ENCODE measurements around the gene RETREG2. TPM values are rescaled to one million over a fixed set of nuclear protein-coding genes. Genes with fewer than 3 reads are reported as not detected.

The RETREG2 gene
- total and polyA plus RNA-seq, 7 donors = 36.6 to 81.3 (median 43.5) TPM

DNA sequence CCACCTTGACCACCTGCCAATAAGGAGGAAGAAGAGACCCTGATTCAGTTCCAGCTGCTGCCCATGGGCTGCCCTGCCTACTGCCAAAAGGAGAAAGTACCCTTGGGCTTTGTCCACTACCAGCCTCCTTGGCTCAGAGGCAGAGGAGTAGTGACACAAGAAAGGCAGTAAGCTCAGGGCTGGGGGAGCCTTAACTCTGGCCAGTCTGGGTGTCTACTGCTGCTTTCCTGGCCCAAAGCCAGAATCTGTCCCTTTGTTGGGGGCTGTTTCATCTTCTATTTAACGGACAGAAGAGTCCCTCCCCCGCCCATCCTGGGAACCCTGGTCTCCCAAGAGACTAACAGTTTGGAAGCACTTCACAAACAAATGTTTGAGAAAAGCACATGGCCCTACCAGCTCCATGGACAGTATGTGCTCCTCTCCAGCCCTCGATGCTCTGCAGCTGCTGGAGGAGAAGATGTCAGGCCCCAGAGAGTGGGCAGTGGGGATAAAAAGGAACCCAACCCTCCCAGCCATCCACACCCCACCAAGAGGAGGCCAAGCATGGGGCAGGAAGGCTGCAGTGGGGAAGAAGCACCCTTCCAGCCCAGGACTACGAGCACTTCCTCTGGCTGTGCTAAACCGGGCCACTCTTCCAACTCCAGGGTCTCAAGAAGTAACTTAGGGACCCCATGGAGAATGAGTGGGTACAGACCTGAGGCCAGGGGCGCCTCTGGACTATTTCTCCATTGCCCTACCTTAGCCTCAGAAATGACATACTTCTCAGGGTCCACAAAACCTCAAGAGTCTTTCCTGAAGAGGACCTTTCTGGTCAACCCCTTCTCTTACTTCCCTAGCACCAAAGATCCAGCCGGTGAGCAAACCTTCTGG lies 50.2 kb downstream of the RETREG2 start:
- Histone ChIP-seq H3K36me3 (peaks cover 36 to 53% (median 41%) of the 10 kb centered on the region in 4 donors), H3K9me3 (no peaks in the 10 kb centered on the region), H3K4me3 (peak overlapping the region; percentile 57 to 79 (median 68)), H3K27ac (peak overlapping the region; percentile 89 to 94 (median 94)), H3K27me3 (no peaks in the 10 kb centered on the region), H3K4me1 (peaks cover 0 to 35% (median 31%) of the 10 kb centered on the region in 4 donors)
- 42 to 52% methylated on average over 7 of the region's 7 CpGs for WGBS, 2 donors
- DNase-seq = no peak
- intact Hi-C loops (cut with DNase I) = loop anchor here (10.0 kb wide), 1 partner anchor 157 kb away; the partner anchor contains the start of gene DNPEP
- TF ChIP-seq POLR2AphosphoS5 (IDR thresholded peaks at IDR 0.05) (no peak), EP300 (IDR thresholded peaks at IDR 0.05) (no peak), POLR2A (IDR thresholded peaks at IDR 0.05) (no peak)
- TF ChIP-seq, protein P1, sequence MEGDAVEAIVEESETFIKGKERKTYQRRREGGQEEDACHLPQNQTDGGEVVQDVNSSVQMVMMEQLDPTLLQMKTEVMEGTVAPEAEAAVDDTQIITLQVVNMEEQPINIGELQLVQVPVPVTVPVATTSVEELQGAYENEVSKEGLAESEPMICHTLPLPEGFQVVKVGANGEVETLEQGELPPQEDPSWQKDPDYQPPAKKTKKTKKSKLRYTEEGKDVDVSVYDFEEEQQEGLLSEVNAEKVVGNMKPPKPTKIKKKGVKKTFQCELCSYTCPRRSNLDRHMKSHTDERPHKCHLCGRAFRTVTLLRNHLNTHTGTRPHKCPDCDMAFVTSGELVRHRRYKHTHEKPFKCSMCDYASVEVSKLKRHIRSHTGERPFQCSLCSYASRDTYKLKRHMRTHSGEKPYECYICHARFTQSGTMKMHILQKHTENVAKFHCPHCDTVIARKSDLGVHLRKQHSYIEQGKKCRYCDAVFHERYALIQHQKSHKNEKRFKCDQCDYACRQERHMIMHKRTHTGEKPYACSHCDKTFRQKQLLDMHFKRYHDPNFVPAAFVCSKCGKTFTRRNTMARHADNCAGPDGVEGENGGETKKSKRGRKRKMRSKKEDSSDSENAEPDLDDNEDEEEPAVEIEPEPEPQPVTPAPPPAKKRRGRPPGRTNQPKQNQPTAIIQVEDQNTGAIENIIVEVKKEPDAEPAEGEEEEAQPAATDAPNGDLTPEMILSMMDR (IDR thresholded peaks at IDR 0.05) = no peak

DNA sequence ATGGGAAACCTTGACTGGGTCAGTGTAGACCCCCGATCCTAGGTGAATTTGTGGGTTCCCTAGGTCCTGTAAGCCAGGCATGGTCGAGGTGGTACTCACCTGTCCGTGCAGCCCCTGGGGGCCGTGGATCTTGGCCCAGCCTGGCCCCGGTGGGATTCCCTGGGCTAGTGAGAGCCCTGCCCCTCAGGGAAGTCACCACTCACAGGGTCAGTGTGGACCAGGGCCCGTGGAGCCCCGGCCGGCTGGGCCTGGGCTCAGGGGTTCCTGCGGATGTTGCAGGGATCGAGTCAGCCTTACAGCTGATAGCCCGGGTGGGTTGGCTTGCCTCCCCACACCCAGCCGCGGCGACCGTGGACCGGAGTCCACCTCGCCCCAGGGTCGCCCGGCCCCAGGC lies 50.8 kb downstream of the RETREG2 start:
- peaks cover 36 to 53% (median 41%) of the 10 kb centered on the region in 4 donors for H3K36me3 ChIP-seq

DNA sequence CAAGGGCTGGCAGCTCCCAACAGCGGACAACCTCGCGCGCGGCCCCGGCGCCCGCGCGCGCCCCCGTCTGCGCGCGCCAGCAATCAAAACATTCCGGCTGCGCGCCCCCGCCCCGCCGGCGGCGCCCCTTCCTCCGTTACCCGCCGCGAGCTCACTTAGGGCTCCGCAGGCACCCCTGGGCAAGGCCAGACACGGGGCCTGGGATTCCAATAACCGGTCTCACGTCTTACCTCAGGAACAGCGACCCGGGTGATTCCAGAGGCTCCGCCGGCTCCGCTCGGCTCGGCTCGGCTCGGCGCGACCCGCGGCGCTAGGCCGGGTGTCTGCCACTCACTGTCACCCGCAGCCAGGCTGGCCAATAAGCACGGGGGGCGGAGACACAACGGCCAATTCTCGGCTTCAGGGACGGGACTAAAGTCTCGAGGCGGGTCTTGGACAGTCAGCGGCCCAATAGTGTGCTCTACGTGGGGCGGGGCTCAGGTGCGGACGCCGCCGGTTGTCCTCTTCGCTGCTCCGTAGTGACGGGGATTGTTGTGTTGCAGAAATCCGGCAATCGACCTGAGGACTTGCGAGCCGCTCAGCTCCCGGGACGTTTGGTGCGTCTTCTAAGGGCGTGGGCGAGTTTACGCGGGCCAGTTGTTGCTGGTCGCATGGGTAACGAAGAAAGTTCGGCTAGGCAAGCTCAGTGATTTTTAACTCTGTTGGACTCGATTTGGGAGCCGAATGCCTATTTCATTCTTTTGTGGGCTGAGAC lies 51.4 kb downstream of the RETREG2 start, which contains the start of the genes ANKZF1 and ATG9A:
Gene ANKZF1 (plus strand): TSS at position 502 of the 754 bp plus-strand sequence. CDS start 452 bp downstream, outside the sequence.
Gene ATG9A (minus strand): TSS at position 332 of the 754 bp plus-strand sequence. CDS start 1,612 bp downstream, outside the sequence.
- Histone ChIP-seq H3K4me3 (peak within 1 kb of the TSS; percentile 57 to 79 (median 68)), H3K9me3 (no peaks in the 10 kb centered on the region), H3K27me3 (no peaks in the 10 kb centered on the region), H3K4me1 (peaks cover 0 to 35% (median 31%) of the 10 kb centered on the region in 4 donors), H3K36me3 (peaks cover 35 to 53% (median 41%) of the 10 kb centered on the region in 4 donors), H3K27ac (peak within 1 kb of the TSS; percentile 89 to 94 (median 94))
- 0% methylated on average over 80 of the region's 80 CpGs for WGBS, 2 donors
- DNase-seq = peak; percentile 100
- TF ChIP-seq POLR2AphosphoS5 (IDR thresholded peaks at IDR 0.05) (peak; percentile 94 to 98 (median 96)), EP300 (IDR thresholded peaks at IDR 0.05) (peak in 1 of 4 donors; percentile 64), POLR2A (IDR thresholded peaks at IDR 0.05) (peak; percentile 68 to 73)
- TF ChIP-seq, protein P1 (IDR thresholded peaks at IDR 0.05) = no peak
- intact Hi-C loops (cut with DNase I) = loop anchor here (1.0 to 10.0 kb wide), 4 partner anchors 10 to 155 kb away; partner anchors contain the start of genes DNPEP, GLB1L, RETREG2 and STK16

More for the DNA sequence above, 50.8 kb downstream of the RETREG2 start:
- Histone ChIP-seq H3K9me3 (no peaks in the 10 kb centered on the region), H3K4me3 (peak overlapping the region; percentile 57 to 79 (median 68)), H3K27me3 (no peaks in the 10 kb centered on the region), H3K4me1 (peaks cover 0 to 35% (median 31%) of the 10 kb centered on the region in 4 donors), H3K27ac (peak overlapping the region; percentile 89 to 94 (median 94))
- 0 to 2% methylated on average over 19 of the region's 19 CpGs for whole genome bisulfite sequencing, 2 donors
- intact Hi-C loops (cut with DNase I) = loop anchor here (1.0 to 10.0 kb wide), 3 partner anchors 10 to 156 kb away; partner anchors contain the start of genes DNPEP and RETREG2
- no peak for TF ChIP-seq POLR2AphosphoS5 (IDR thresholded peaks at IDR 0.05)
- TF ChIP-seq, protein P1 (IDR thresholded peaks at IDR 0.05) = no peak
- no peak for TF ChIP-seq EP300 (IDR thresholded peaks at IDR 0.05)
- TF ChIP-seq POLR2A (IDR thresholded peaks at IDR 0.05) = no peak
- peak; percentile 78 for DNase-seq

DNA sequence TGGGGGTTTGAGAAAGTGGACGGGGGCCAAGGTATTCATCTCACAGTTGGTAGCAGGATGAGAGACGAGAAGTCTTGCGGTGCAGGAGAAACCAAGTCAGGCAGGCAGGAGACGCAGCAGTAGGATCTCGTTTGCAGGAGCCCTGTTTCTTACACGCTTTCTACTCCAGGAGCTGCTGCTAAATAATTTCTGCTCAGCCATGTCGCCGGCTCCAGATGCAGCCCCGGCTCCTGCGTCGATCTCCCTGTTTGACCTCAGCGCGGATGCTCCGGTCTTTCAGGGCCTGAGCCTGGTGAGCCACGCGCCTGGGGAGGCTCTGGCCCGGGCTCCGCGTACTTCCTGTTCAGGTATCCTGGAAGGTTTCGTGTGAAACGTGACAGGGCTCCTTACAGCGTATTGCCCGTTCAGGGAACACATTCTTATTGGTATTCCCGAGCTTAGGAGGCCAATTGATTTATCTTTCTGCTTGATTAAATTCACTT lies 52.0 kb downstream of the RETREG2 start:
- DNase-seq = peak; percentile 80
- no peaks in the 10 kb centered on the region for H3K9me3 ChIP-seq
- peaks cover 35 to 53% (median 41%) of the 10 kb centered on the region in 4 donors for H3K36me3 ChIP-seq
- intact Hi-C loops (cut with DNase I) = loop anchor here (2.0 kb wide), 1 partner anchor 15 kb away; the partner anchor contains the start of genes GLB1L and STK16
- no peak for TF ChIP-seq EP300 (IDR thresholded peaks at IDR 0.05)
- peak in 2 of 4 donors; percentile 8 for TF ChIP-seq POLR2AphosphoS5 (IDR thresholded peaks at IDR 0.05)
- H3K27me3 ChIP-seq = no peaks in the 10 kb centered on the region
- peak overlapping the region; percentile 89 to 94 (median 94) for H3K27ac ChIP-seq
- peak overlapping the region; percentile 57 to 79 (median 68) for H3K4me3 ChIP-seq
- 0 to 1% methylated on average over 24 of the region's 24 CpGs for WGBS, 2 donors
- H3K4me1 ChIP-seq = peaks cover 0 to 35% (median 31%) of the 10 kb centered on the region in 4 donors
